HepG2 (cell line): Measurements from ENCODE around the gene CPNE4. TPM values are rescaled to one million over a fixed set of nuclear protein-coding genes. Genes with fewer than 3 reads are reported as not detected.

ENCODE experiments used
- ATM ChIP-seq: fragments of 450-650 bp; IDR thresholded peaks from 2 replicates; pipeline ENCODE4 v1.7.1; 2017; ENCODE audit warnings: mild to moderate bottlenecking, borderline replicate concordance
- GATAD2A ChIP-seq: IDR thresholded peaks from 2 replicates; pipeline ENCODE4 v1.6.1; 2016
- GTF2F1 ChIP-seq: fragments of 150-350 bp; IDR thresholded peaks from 2 replicates; pipeline ENCODE4 v1.6.1; 2014; ENCODE audit warnings: low read length
- GZF1 ChIP-seq: sonication (generic); formaldehyde crosslinking; IDR thresholded peaks from 2 replicates; pipeline ENCODE4 v1.5.1; 2020; ENCODE audit warnings: mild to moderate bottlenecking, missing genetic modification reagents
- HNF4A ChIP-seq: sonication (generic); formaldehyde crosslinking; IDR thresholded peaks from 2 replicates; pipeline ENCODE4 v1.4.0; 2020; ENCODE audit warnings: missing genetic modification reagents
- SRY ChIP-seq: sonication (generic); formaldehyde crosslinking; IDR thresholded peaks from 2 replicates; pipeline ENCODE4 v1.8.0; 2022; ENCODE audit warnings: mild to moderate bottlenecking, missing genetic modification reagents
- ZNF572 ChIP-seq: sonication (generic); formaldehyde crosslinking; IDR thresholded peaks from 2 replicates; pipeline ENCODE4 v1.5.1; 2020; ENCODE audit warnings: mild to moderate bottlenecking, missing genetic modification reagents
- ZNF629 ChIP-seq: sonication (generic); formaldehyde crosslinking; conservative IDR thresholded peaks from 2 replicates; pipeline ENCODE4 v1.5.0; 2020; ENCODE audit warnings: missing genetic modification reagents
- polyA plus RNA-seq, 8 experiments: library from polyadenylated mRNA; depleted of rRNA in 3 of 8; stranded (reverse) in 7 of 8; unstranded in 1 of 8; fragments of >200 nt; fragmentation: Illumina TruSeq in 4 of 8; extraction: Trizol in 4 of 8; gene quantifications; 2 replicates each; pipeline versions ENCODE4 v1.2.1 to v1.2.3, GENCODE V29; 2011 to 2016; ENCODE audit warnings: low read depth in 4 of 8, missing spikeins in 1 of 8, mixed read lengths in 1 of 8; ENCODE audit not compliant: insufficient read depth in 1 of 8
- total RNA-seq, 5 experiments: library from RNA; depleted of rRNA; stranded (reverse); fragments of >200 nt; fragmentation: Illumina TruSeq; extraction: Trizol; gene quantifications; 2 replicates each; pipeline ENCODE4 v1.2.3, GENCODE V29; 2016; ENCODE audit warnings: low read depth in 1 of 5
- TF ChIP-seq, protein P1 (sequence below): sonication (generic); formaldehyde crosslinking; IDR thresholded peaks from one replicate; pipeline ENCODE4 v1.5.1; 2020; ENCODE audit warnings: mild to moderate bottlenecking, missing genetic modification reagents; ENCODE audit errors: not compliant biosample characterization
- TF ChIP-seq, protein P2 (sequence below): IDR thresholded peaks from 2 replicates; pipeline ENCODE4 v1.6.1; 2016; ENCODE audit warnings: mild to moderate bottlenecking

The CPNE4 gene
- total and polyA plus RNA-seq, 2 of the 13 experiments (the other 11 are each of a cell fraction or from before 2014, with no cell fraction given), result not detected

DNA sequence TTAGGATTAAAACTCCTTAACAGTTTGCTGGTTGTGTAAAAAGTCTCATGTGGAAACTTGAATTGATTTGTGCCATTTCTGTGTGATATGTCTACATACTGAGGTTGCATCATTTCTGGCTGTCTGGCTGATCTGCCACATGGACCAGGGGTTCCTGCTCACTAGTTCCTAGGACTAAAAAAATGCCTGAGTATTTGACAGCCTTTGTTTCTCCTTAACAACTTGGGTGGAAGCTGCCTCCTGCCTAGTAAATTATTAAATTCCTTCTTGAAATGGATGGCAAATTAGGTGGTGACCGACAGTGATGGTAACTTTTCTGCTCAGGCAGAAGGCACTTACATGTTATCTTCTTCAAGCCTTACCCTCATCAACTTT, 305.2 kb downstream of the CPNE4 start (continued):
- TF ChIP-seq, protein P1, sequence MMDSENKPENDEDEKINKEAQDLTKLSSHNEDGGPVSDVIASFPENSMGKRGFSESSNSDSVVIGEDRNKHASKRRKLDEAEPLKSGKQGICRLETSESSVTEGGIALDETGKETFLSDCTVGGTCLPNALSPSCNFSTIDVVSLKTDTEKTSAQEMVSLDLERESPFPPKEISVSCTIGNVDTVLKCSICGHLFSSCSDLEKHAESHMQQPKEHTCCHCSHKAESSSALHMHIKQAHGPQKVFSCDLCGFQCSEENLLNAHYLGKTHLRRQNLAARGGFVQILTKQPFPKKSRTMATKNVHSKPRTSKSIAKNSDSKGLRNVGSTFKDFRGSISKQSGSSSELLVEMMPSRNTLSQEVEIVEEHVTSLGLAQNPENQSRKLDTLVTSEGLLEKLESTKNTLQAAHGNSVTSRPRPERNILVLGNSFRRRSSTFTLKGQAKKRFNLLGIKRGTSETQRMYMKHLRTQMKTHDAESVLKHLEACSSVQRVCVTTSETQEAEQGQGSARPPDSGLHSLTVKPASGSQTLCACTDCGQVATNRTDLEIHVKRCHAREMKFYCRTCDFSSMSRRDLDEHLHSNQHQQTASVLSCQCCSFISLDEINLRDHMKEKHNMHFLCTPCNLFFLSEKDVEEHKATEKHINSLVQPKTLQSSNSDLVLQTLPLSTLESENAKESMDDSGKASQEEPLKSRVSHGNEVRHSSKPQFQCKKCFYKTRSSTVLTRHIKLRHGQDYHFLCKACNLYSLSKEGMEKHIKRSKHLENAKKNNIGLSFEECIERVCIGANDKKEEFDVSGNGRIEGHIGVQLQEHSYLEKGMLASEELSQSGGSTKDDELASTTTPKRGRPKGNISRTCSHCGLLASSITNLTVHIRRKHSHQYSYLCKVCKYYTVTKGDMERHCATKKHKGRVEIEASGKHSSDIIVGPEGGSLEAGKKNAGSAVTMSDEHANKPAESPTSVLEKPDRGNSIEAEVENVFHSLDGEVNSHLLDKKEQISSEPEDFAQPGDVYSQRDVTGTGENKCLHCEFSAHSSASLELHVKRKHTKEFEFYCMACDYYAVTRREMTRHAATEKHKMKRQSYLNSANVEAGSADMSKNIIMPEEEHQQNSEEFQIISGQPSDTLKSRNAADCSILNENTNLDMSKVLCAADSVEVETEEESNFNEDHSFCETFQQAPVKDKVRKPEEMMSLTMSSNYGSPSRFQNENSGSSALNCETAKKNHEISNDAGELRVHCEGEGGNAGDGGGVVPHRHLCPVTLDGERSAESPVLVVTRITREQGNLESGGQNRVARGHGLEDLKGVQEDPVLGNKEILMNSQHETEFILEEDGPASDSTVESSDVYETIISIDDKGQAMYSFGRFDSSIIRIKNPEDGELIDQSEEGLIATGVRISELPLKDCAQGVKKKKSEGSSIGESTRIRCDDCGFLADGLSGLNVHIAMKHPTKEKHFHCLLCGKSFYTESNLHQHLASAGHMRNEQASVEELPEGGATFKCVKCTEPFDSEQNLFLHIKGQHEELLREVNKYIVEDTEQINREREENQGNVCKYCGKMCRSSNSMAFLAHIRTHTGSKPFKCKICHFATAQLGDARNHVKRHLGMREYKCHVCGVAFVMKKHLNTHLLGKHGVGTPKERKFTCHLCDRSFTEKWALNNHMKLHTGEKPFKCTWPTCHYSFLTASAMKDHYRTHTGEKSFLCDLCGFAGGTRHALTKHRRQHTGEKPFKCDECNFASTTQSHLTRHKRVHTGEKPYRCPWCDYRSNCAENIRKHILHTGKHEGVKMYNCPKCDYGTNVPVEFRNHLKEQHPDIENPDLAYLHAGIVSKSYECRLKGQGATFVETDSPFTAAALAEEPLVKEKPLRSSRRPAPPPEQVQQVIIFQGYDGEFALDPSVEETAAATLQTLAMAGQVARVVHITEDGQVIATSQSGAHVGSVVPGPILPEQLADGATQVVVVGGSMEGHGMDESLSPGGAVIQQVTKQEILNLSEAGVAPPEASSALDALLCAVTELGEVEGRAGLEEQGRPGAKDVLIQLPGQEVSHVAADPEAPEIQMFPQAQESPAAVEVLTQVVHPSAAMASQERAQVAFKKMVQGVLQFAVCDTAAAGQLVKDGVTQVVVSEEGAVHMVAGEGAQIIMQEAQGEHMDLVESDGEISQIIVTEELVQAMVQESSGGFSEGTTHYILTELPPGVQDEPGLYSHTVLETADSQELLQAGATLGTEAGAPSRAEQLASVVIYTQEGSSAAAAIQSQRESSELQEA, result no peak
- TF ChIP-seq HNF4A (CRISPR knock-in tag) (no peak), ATM (no peak), ZNF629 (CRISPR knock-in tag) (no peak), GZF1 (CRISPR knock-in tag) (no peak), SRY (no peak), GATAD2A (CRISPR knock-in tag) (no peak), GTF2F1 (no peak), ZNF572 (CRISPR knock-in tag) (no peak)
- TF ChIP-seq, protein P2, sequence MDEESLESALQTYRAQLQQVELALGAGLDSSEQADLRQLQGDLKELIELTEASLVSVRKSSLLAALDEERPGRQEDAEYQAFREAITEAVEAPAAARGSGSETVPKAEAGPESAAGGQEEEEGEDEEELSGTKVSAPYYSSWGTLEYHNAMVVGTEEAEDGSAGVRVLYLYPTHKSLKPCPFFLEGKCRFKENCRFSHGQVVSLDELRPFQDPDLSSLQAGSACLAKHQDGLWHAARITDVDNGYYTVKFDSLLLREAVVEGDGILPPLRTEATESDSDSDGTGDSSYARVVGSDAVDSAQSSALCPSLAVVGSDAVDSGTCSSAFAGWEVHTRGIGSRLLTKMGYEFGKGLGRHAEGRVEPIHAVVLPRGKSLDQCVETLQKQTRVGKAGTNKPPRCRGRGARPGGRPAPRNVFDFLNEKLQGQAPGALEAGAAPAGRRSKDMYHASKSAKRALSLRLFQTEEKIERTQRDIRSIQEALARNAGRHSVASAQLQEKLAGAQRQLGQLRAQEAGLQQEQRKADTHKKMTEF (CRISPR knock-in tag), result no peak
